ENCODE results near the gene ZPLD1.

ZPLD1 gene

GRCh38 chr3:102521246-102521645 lies 86.4 kb downstream of the ZPLD1 start:
- no peak for FAIRE-seq
- no peak for DNase-seq (ENCODE audit: insufficient read length, low spot score)

GRCh38 chr3:102525624-102526023 lies 90.8 kb downstream of the ZPLD1 start:
- no peak for FAIRE-seq
- DNase-seq (ENCODE audit: insufficient read length, low spot score): no peak

GRCh38 chr3:102526865-102527264 lies 92.0 kb downstream of the ZPLD1 start:
- no peak for DNase-seq (ENCODE audit: insufficient read length, low spot score)

GRCh38 chr3:102528727-102529126 lies 93.9 kb downstream of the ZPLD1 start:
- no peak for DNase-seq (ENCODE audit: insufficient read length, low spot score)
- no peak for FAIRE-seq

More at GRCh38 chr3:102526865-102527264, 92.0 kb downstream of the ZPLD1 start:
- FAIRE-seq: no peak
